Measurements from ENCODE around the gene CLN6.
"Not testable (repeated sequence)": the region's sequence is repeated elsewhere in the genome, so short reads cannot be mapped to it uniquely, and the experiment has no call there.

CLN6 gene

GRCh38 chr15:68239025-68239424 is 9.5 kb upstream of the CLN6 start:
- no peak overlapping the region for H3K23ac ChIP-seq (ENCODE audit: low read length)
- H3K79me2 ChIP-seq (ENCODE audit: control insufficient read depth, insufficient read depth, low read length, poor library complexity) = no peaks in the 10 kb centered on the region
- H4K12ac ChIP-seq (ENCODE audit: low read depth, low read length) = no peak overlapping the region
- no peak overlapping the region for H4K91ac ChIP-seq (ENCODE audit: low read depth, low read length)
- H4K8ac ChIP-seq (ENCODE audit: low read depth, low read length) = no peak overlapping the region
- peaks cover 2 to 3% of the 10 kb centered on the region in 2 experiments for H3K4me1 ChIP-seq (ENCODE audit: control insufficient read depth in 1 of 2, insufficient read depth in 2 of 2, low read length in 2 of 2)
- H3K79me1 ChIP-seq (ENCODE audit: low read length) = no peaks in the 10 kb centered on the region
- H3K4me3 ChIP-seq (ENCODE audit: low read depth, low read length) = no peak overlapping the region
- no peak overlapping the region for H2BK12ac ChIP-seq (ENCODE audit: low read length)
- no peaks in the 10 kb centered on the region for H3K27me3 ChIP-seq (ENCODE audit: insufficient read depth, low read length)
- H3K9me3 ChIP-seq (ENCODE audit: insufficient read depth, low read depth, low read length) = no peaks in the 10 kb centered on the region
- H2AK5ac ChIP-seq (ENCODE audit: low read length) = no peak overlapping the region
- H3K36me3 ChIP-seq (ENCODE audit: control insufficient read depth in 1 of 2, insufficient read depth in 2 of 2, low read length in 2 of 2) = no peaks in the 10 kb centered on the region
- H3K4me2 ChIP-seq (ENCODE audit: low read length) = no peak overlapping the region
- no peak overlapping the region for H3K27ac ChIP-seq (ENCODE audit: low read depth, low read length)
- H2AFZ ChIP-seq (ENCODE audit: insufficient read depth, low read length, poor library complexity) = no peak overlapping the region
- DNase-seq = no peak
- no peak overlapping the region for H3K18ac ChIP-seq (ENCODE audit: low read length)
- H3K14ac ChIP-seq (ENCODE audit: low read length) = no peak overlapping the region
- no peak overlapping the region for H2BK5ac ChIP-seq (ENCODE audit: low read depth, low read length, poor library complexity)
- no peak overlapping the region for H2BK120ac ChIP-seq (ENCODE audit: insufficient read depth, low read length, poor library complexity)
- H3K9ac ChIP-seq (ENCODE audit: low read length) = no peak overlapping the region
- H3K4ac ChIP-seq (ENCODE audit: low read depth, low read length) = no peak overlapping the region

GRCh38 chr15:68235022-68235421 is 5.5 kb upstream of the CLN6 start:
- H3K4me2 ChIP-seq (ENCODE audit: low read length) = no peak overlapping the region
- DNase-seq = no peak
- H3K36me3 ChIP-seq (ENCODE audit: control insufficient read depth in 1 of 2, insufficient read depth in 2 of 2, low read length in 2 of 2) = no peaks in the 10 kb centered on the region
- no peak overlapping the region for H3K4ac ChIP-seq (ENCODE audit: low read depth, low read length)
- H2BK12ac ChIP-seq (ENCODE audit: low read length) = no peak overlapping the region
- H3K79me1 ChIP-seq (ENCODE audit: low read length) = no peaks in the 10 kb centered on the region
- H2BK5ac ChIP-seq (ENCODE audit: low read depth, low read length, poor library complexity) = no peak overlapping the region
- no peak overlapping the region for H4K91ac ChIP-seq (ENCODE audit: low read depth, low read length)
- peaks cover 3 to 5% of the 10 kb centered on the region in 2 experiments for H3K4me1 ChIP-seq (ENCODE audit: control insufficient read depth in 1 of 2, insufficient read depth in 2 of 2, low read length in 2 of 2)
- H3K4me3 ChIP-seq (ENCODE audit: low read depth, low read length) = no peak overlapping the region
- WGBS (ENCODE audit: extremely low coverage, insufficient coverage, insufficient read length) = no CpG with 5 or more reads among the region's 4 CpGs
- no peak overlapping the region for H4K12ac ChIP-seq (ENCODE audit: low read depth, low read length)
- no peak overlapping the region for H2AK5ac ChIP-seq (ENCODE audit: low read length)
- H3K18ac ChIP-seq (ENCODE audit: low read length) = no peak overlapping the region
- H3K14ac ChIP-seq (ENCODE audit: low read length) = no peak overlapping the region
- H3K9me3 ChIP-seq (ENCODE audit: insufficient read depth, low read depth, low read length) = no peaks in the 10 kb centered on the region
- H3K27ac ChIP-seq (ENCODE audit: low read depth, low read length) = no peak overlapping the region
- no peak overlapping the region for H3K23ac ChIP-seq (ENCODE audit: low read length)
- H3K79me2 ChIP-seq (ENCODE audit: control insufficient read depth, insufficient read depth, low read length, poor library complexity) = no peaks in the 10 kb centered on the region
- H4K8ac ChIP-seq (ENCODE audit: low read depth, low read length) = no peak overlapping the region
- H2AFZ ChIP-seq (ENCODE audit: insufficient read depth, low read length, poor library complexity) = no peak overlapping the region
- no peak overlapping the region for H2BK120ac ChIP-seq (ENCODE audit: insufficient read depth, low read length, poor library complexity)
- no peaks in the 10 kb centered on the region for H3K27me3 ChIP-seq (ENCODE audit: insufficient read depth, low read length)
- H3K9ac ChIP-seq (ENCODE audit: low read length) = no peak overlapping the region

GRCh38 chr15:68234520-68234919 is 5.0 kb upstream of the CLN6 start:
- not testable (repeated sequence) for H3K4ac ChIP-seq (ENCODE audit: low read depth, low read length); H3K4me1 ChIP-seq (ENCODE audit: control insufficient read depth in 1 of 2, insufficient read depth in 2 of 2, low read length in 2 of 2); H4K8ac ChIP-seq (ENCODE audit: low read depth, low read length); H3K79me1 ChIP-seq (ENCODE audit: low read length); H2BK12ac ChIP-seq (ENCODE audit: low read length); H3K14ac ChIP-seq (ENCODE audit: low read length); H2AFZ ChIP-seq (ENCODE audit: insufficient read depth, low read length, poor library complexity); H3K36me3 ChIP-seq (ENCODE audit: control insufficient read depth in 1 of 2, insufficient read depth in 2 of 2, low read length in 2 of 2); DNase-seq; H2AK5ac ChIP-seq (ENCODE audit: low read length); H3K4me3 ChIP-seq (ENCODE audit: low read depth, low read length); H2BK120ac ChIP-seq (ENCODE audit: insufficient read depth, low read length, poor library complexity); H3K79me2 ChIP-seq (ENCODE audit: control insufficient read depth, insufficient read depth, low read length, poor library complexity); H3K9ac ChIP-seq (ENCODE audit: low read length); H3K27me3 ChIP-seq (ENCODE audit: insufficient read depth, low read length); H3K18ac ChIP-seq (ENCODE audit: low read length); H4K91ac ChIP-seq (ENCODE audit: low read depth, low read length); H3K9me3 ChIP-seq (ENCODE audit: insufficient read depth, low read depth, low read length); H3K23ac ChIP-seq (ENCODE audit: low read length); H3K27ac ChIP-seq (ENCODE audit: low read depth, low read length); H4K12ac ChIP-seq (ENCODE audit: low read depth, low read length); H2BK5ac ChIP-seq (ENCODE audit: low read depth, low read length, poor library complexity); H3K4me2 ChIP-seq (ENCODE audit: low read length)
- WGBS (ENCODE audit: extremely low coverage, insufficient coverage, insufficient read length) = no CpG with 5 or more reads among the region's 9 CpGs

GRCh38 chr15:68234060-68234459 is 4.5 kb upstream of the CLN6 start:
- no peak overlapping the region for H4K8ac ChIP-seq (ENCODE audit: low read depth, low read length)
- H2BK5ac ChIP-seq (ENCODE audit: low read depth, low read length, poor library complexity) = no peak overlapping the region
- no peak overlapping the region for H3K4ac ChIP-seq (ENCODE audit: low read depth, low read length)
- H3K79me1 ChIP-seq (ENCODE audit: low read length) = peaks cover 5% of the 10 kb centered on the region
- no peak for DNase-seq
- no peak overlapping the region for H2BK12ac ChIP-seq (ENCODE audit: low read length)
- H3K27me3 ChIP-seq (ENCODE audit: insufficient read depth, low read length) = no peaks in the 10 kb centered on the region
- peaks cover 4% of the 10 kb centered on the region for H3K79me2 ChIP-seq (ENCODE audit: control insufficient read depth, insufficient read depth, low read length, poor library complexity)
- H3K27ac ChIP-seq (ENCODE audit: low read depth, low read length) = no peak overlapping the region
- WGBS (ENCODE audit: extremely low coverage, insufficient coverage, insufficient read length) = no CpG with 5 or more reads among the region's 6 CpGs
- no peak overlapping the region for H3K18ac ChIP-seq (ENCODE audit: low read length)
- H2AFZ ChIP-seq (ENCODE audit: insufficient read depth, low read length, poor library complexity) = no peak overlapping the region
- no peak overlapping the region for H4K12ac ChIP-seq (ENCODE audit: low read depth, low read length)
- no peak overlapping the region for H2BK120ac ChIP-seq (ENCODE audit: insufficient read depth, low read length, poor library complexity)
- H3K9ac ChIP-seq (ENCODE audit: low read length) = no peak overlapping the region
- H3K9me3 ChIP-seq (ENCODE audit: insufficient read depth, low read depth, low read length) = no peaks in the 10 kb centered on the region
- no peak overlapping the region for H2AK5ac ChIP-seq (ENCODE audit: low read length)
- no peak overlapping the region for H3K4me2 ChIP-seq (ENCODE audit: low read length)
- no peak overlapping the region for H3K14ac ChIP-seq (ENCODE audit: low read length)
- H4K91ac ChIP-seq (ENCODE audit: low read depth, low read length) = no peak overlapping the region
- H3K4me3 ChIP-seq (ENCODE audit: low read depth, low read length) = no peak overlapping the region
- H3K4me1 ChIP-seq (ENCODE audit: control insufficient read depth in 1 of 2, insufficient read depth in 2 of 2, low read length in 2 of 2) = peaks cover 3 to 7% of the 10 kb centered on the region in 2 experiments
- no peak overlapping the region for H3K23ac ChIP-seq (ENCODE audit: low read length)
- H3K36me3 ChIP-seq (ENCODE audit: control insufficient read depth in 1 of 2, insufficient read depth in 2 of 2, low read length in 2 of 2) = no peaks in the 10 kb centered on the region
